Activated CD8-positive, alpha-beta memory T cell treated with anti-CD3 and anti-CD28 coated beads, Interleukin-2, amount 10 ng/mL, durations not matched to agents 7 days and 5 days (primary cell): Measurements from ENCODE around the gene CIC. TPM values are rescaled to one million over a fixed set of nuclear protein-coding genes. Genes with fewer than 3 reads are reported as not detected.

Experiments
- ATAC-seq: fragments of 150-1000 bp; cut with Tn5 transposase; one replicate; pipeline ENCODE4 v1.10.0; 2021; ENCODE audit warnings: moderate library complexity
- CTCF ChIA-PET: fragments of 350-600 bp; sonication (Branson Sonifier 250); formaldehyde crosslinking; loops from one replicate; lab custom pipeline; 2021; ENCODE audit warnings: antibody characterized with exemption; lab: Charles Lee
- DNase-seq: peaks from one replicate; pipeline ENCODE4 v3.0.0-alpha.2; 2020
- H3K27ac Mint-ChIP-seq: one replicate; pipeline ENCODE4 v1.8.0; 2021; ENCODE audit warnings: mild to moderate bottlenecking, mixed read lengths
- H3K27me3 Mint-ChIP-seq: one replicate; pipeline ENCODE4 v1.8.0; 2021; ENCODE audit warnings: mixed read lengths
- H3K36me3 Mint-ChIP-seq: one replicate; pipeline ENCODE4 v1.8.0; 2021; ENCODE audit warnings: mild to moderate bottlenecking, mixed read lengths
- H3K4me1 Mint-ChIP-seq: one replicate; pipeline ENCODE4 v1.8.0; 2021; ENCODE audit warnings: mixed read lengths
- H3K4me3 Mint-ChIP-seq: one replicate; pipeline ENCODE4 v1.8.0; 2021; ENCODE audit warnings: mild to moderate bottlenecking, moderate library complexity, mixed read lengths
- H3K9me3 Mint-ChIP-seq: one replicate; pipeline ENCODE4 v1.8.0; 2022; ENCODE audit warnings: low read depth, mixed read lengths
- total RNA-seq, 2 experiments: library from RNA; stranded (reverse); gene quantifications; one replicate each; pipeline ENCODE4 v1.2.3, GENCODE V29; 2021

Gene CIC
- total RNA-seq, 2 experiments from 2014 or later, result 67.3 to 77.3 TPM

DNA sequence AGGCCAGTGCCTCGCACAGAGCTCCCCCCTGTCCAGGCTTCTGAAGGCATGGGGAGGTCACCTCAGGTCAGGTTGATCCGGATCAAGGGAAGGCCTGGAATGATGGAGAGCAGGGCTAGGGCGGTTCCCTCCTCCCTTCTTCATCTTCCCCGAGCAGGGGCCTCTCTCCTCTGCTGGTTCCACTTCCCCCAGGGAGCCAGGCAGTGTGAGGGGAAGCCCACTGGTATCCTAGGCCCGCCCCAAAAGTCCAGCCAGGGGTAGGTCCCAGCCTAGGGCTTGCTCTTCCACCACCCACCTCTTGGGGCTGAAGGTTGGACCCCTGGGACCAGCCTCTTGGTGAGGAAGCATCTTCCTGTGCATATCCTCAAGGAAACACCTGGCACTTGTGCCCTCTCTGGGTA, 16.5 kb downstream of the CIC start:
- DNase-seq (no peak), ATAC-seq (no peak)
- H3K9me3 Mint-ChIP-seq, result no peaks in the 10 kb centered on the region
- CTCF ChIA-PET, result interaction anchor here (0.8 to 1.3 kb wide), 2 partner anchors 149 to 177 kb away, joined by 3 to 6 read pairs; no protein-coding TSS in a partner anchor
- peaks cover 18% of the 10 kb centered on the region for H3K4me1 Mint-ChIP-seq
- no peak overlapping the region for H3K27ac Mint-ChIP-seq
- peak overlapping the region; percentile 79 for H3K4me3 Mint-ChIP-seq
- H3K36me3 Mint-ChIP-seq, result peaks cover 6% of the 10 kb centered on the region
- H3K27me3 Mint-ChIP-seq, result no peaks in the 10 kb centered on the region

DNA sequence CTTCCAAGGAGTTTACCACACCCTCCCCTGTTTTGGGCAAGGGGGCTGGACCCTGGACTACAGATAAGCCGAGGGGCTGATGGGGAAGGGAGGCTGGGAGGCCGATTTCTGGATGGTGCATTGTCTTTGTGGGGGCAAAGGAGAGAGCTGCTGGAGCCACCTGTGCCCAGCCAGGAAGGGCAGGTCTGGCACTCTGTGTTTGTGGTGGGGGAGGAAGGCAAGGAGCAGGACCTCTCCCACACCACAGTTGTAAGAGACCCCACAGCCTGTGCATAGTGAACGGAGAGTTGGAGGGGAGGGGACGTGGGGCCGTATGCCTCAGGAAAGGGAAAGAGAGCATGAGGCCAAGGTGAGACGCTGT, 16.9 kb downstream of the CIC start:
- H3K4me1 Mint-ChIP-seq, result peaks cover 18% of the 10 kb centered on the region
- no peaks in the 10 kb centered on the region for H3K27me3 Mint-ChIP-seq
- peak overlapping the region; percentile 17 for H3K4me3 Mint-ChIP-seq
- peak overlapping the region; percentile 44 for H3K27ac Mint-ChIP-seq
- ATAC-seq, result no peak
- no peak for DNase-seq
- no peaks in the 10 kb centered on the region for H3K9me3 Mint-ChIP-seq
- CTCF ChIA-PET, result no interaction called here
- H3K36me3 Mint-ChIP-seq, result peaks cover 6% of the 10 kb centered on the region

DNA sequence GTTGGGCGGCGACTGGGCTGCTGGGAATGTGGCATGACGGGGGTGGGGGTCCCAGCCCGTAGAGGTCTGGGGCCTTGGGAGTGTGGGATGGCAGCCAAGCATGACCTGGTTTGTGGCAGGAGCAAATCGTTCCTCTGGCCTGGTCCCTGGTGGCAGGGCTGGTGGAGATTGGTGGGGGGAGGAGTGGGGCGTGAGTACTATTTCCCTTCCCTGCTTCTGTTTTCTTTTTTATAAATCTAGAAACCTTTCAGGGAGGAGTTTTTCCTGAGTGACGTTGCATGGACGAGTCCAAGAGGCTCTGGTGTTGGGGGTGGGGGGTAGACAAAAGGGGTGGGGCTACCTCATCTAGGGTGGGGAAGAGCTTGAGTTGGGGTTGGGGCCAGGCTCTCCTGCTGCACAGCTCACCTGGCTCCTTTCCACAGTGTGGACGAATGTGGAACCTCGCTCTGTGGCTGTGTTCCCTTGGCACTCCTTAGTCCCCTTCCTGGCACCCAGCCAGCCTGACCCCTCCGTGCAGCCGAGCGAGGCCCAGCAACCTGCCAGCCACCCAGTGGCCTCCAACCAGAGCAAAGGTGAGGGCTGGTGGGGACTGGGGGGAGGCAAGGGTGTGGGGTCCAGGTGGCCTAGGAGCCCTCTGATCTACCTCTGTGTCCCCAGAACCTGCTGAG, 17.4 kb downstream of the CIC start:
- ATAC-seq, result no peak
- Mint-ChIP-seq H3K4me1 (peaks cover 17% of the 10 kb centered on the region), H3K27me3 (no peaks in the 10 kb centered on the region), H3K9me3 (no peaks in the 10 kb centered on the region), H3K4me3 (no peak overlapping the region), H3K36me3 (peaks cover 6% of the 10 kb centered on the region), H3K27ac (peak overlapping the region; percentile 44)
- CTCF ChIA-PET, result interaction anchor here (1.5 kb wide), 1 partner anchor 154 kb away, joined by 4 read pairs; no protein-coding TSS in a partner anchor
- no peak for DNase-seq

DNA sequence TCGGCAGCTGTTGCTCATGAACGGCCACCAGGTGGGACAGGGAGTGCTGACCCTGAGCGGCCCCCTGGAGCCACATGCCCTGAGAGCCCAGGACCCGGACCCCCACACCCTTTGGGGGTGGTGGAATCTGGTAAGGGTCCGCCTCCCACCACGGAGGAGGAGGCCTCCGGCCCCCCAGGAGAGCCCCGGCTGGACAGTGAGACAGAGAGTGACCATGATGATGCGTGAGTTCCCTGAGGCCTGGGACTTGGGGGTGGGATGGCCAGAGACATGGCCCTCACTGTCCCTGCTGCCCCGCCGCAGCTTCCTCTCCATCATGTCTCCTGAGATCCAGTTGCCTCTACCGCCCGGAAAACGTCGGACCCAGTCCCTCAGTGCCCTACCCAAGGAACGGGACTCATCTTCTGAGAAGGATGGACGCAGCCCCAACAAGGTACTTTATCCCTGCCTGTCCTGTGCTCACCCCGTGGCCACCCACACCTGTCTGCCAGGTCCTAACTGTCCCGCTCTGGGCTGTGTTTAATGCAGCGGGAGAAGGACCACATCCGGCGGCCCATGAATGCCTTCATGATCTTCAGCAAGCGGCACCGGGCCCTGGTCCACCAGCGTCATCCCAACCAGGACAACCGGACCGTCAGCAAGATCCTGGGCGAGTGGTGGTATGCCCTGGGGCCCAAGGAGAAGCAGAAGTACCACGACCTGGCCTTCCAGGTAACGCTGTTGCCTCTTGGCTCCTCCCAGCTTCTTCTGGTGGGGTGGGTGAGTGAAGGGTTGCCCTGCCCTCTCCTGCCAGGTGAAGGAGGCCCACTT, 18.2 kb downstream of the CIC start:
- H3K9me3 Mint-ChIP-seq, result no peaks in the 10 kb centered on the region
- no peaks in the 10 kb centered on the region for H3K27me3 Mint-ChIP-seq
- peak overlapping the region; percentile 20 for H3K27ac Mint-ChIP-seq
- peaks cover 17% of the 10 kb centered on the region for H3K4me1 Mint-ChIP-seq
- no peak overlapping the region for H3K4me3 Mint-ChIP-seq
- CTCF ChIA-PET, result interaction anchor here (1.1 to 1.5 kb wide), 2 partner anchors 102 to 154 kb away, joined by 4 read pairs; no protein-coding TSS in a partner anchor
- DNase-seq (no peak), ATAC-seq (no peak)
- peaks cover 9% of the 10 kb centered on the region for H3K36me3 Mint-ChIP-seq

DNA sequence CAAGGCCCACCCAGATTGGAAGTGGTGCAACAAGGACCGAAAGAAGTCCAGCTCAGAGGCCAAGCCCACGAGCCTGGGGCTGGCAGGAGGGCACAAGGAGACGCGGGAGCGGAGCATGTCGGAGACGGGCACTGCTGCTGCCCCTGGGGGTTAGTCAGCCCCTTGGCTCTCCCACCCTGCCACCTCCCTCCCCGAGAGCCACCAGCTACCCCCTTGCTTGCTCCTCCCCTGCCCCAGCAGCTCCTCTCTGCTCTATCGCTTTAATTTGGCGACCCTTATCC, 18.7 kb downstream of the CIC start:
- no peak overlapping the region for H3K4me3 Mint-ChIP-seq
- CTCF ChIA-PET, result interaction anchor here (1.1 to 1.5 kb wide), 2 partner anchors 103 to 155 kb away, joined by 4 read pairs; no protein-coding TSS in a partner anchor
- ATAC-seq (no peak), DNase-seq (no peak)
- H3K27ac Mint-ChIP-seq, result no peak overlapping the region
- H3K36me3 Mint-ChIP-seq, result peaks cover 9% of the 10 kb centered on the region
- H3K4me1 Mint-ChIP-seq, result peaks cover 17% of the 10 kb centered on the region
- H3K27me3 Mint-ChIP-seq, result no peaks in the 10 kb centered on the region
- no peaks in the 10 kb centered on the region for H3K9me3 Mint-ChIP-seq

DNA sequence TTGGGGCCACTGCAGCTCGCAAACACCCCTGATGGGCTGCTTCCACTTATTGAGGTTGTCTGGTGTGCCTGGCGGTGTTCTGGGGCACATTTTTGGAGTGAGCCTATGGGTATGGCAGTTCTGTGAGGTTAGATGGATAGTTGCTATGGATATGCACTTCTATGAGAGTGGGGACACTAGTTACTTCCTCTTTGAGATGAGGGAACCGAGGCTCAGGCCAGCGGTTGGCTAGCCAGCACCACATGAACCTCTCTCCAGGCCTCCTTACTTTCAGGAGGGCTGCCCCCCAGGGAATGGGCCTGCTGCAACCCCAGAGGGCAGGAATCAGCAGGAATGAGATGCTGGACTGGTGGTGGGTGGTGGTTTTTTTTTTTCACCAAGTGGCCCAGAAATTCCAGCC, 19.3 kb downstream of the CIC start:
- H3K27me3 Mint-ChIP-seq, result no peaks in the 10 kb centered on the region
- H3K9me3 Mint-ChIP-seq, result no peaks in the 10 kb centered on the region
- H3K4me3 Mint-ChIP-seq, result no peak overlapping the region
- DNase-seq (no peak), ATAC-seq (no peak)
- CTCF ChIA-PET, result no interaction called here
- peaks cover 12% of the 10 kb centered on the region for H3K36me3 Mint-ChIP-seq
- H3K27ac Mint-ChIP-seq, result no peak overlapping the region
- H3K4me1 Mint-ChIP-seq, result peaks cover 17% of the 10 kb centered on the region

DNA sequence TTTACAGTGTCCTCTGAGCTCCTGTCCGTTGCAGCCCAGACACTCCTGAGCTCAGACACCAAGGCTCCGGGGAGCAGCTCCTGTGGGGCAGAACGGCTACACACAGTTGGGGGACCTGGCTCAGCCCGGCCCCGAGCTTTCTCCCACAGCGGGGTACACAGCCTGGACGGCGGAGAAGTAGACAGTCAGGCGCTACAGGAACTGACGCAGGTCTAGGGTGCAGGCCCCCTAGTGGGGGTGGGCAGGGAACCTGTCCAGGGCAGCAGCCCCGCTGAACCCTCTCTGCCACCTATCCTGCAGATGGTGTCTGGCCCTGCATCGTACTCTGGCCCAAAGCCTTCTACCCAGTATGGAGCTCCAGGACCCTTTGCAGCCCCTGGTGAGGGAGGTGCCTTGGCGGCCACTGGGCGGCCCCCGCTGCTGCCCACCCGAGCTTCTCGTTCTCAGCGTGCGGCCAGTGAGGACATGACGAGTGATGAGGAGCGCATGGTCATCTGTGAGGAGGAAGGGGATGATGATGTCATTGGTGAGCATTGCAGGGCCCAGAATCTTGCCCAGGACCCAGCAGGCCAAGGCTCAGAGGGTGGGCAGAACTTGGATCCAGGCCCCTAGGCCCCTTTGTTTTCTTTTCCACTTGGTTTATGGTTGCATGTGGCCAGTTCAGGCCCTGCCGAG, 20.0 kb downstream of the CIC start:
- Mint-ChIP-seq H3K27ac (no peak overlapping the region), H3K4me3 (no peak overlapping the region), H3K27me3 (no peaks in the 10 kb centered on the region), H3K36me3 (peaks cover 16% of the 10 kb centered on the region), H3K4me1 (peaks cover 17% of the 10 kb centered on the region), H3K9me3 (no peaks in the 10 kb centered on the region)
- ATAC-seq (no peak), DNase-seq (no peak)
- CTCF ChIA-PET, result interaction anchor here (1.2 to 1.3 kb wide), 2 partner anchors 10 to 39 kb away, joined by 3 read pairs; no protein-coding TSS in a partner anchor

DNA sequence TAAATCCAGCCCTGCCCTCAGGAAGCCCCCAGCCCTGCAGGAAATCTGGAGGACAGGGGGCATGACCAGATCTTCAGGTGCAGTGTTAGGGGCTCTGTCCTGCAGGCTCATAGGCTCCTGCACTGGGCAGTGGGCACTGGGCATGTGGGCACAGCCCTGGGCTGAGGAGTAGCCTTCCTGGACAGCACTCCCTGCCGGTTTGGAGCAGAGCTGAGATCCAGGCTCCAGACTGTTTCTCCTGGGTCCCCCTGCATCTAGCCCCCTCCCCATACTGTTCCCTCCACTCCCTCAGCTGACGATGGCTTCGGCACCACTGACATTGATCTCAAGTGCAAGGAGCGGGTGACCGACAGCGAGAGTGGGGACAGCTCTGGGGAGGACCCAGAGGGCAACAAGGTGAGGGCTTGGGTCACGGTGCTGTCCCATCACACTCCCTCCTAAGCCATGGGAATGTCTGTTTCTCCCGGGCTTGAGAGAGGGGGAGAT, 20.5 kb downstream of the CIC start:
- Mint-ChIP-seq H3K4me1 (peaks cover 17% of the 10 kb centered on the region), H3K36me3 (peaks cover 16% of the 10 kb centered on the region), H3K4me3 (no peak overlapping the region), H3K27me3 (no peaks in the 10 kb centered on the region), H3K9me3 (no peaks in the 10 kb centered on the region), H3K27ac (no peak overlapping the region)
- ATAC-seq (no peak), DNase-seq (no peak)
- CTCF ChIA-PET, result interaction anchor here (1.2 to 1.3 kb wide), 2 partner anchors 10 to 39 kb away, joined by 3 read pairs; no protein-coding TSS in a partner anchor

DNA sequence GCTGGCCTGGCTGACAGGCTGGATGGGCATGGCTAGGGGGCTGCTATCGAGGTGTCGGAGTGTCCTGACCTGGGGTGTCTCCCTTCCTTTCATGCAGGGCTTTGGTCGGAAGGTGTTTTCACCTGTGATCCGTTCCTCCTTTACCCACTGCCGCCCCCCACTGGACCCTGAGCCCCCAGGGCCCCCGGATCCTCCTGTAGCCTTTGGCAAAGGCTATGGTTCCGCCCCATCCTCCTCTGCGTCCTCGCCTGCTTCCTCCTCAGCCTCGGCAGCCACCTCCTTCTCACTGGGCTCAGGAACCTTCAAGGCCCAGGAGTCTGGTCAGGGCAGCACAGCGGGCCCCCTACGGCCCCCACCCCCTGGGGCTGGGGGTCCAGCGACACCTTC, 21.1 kb downstream of the CIC start:
- Mint-ChIP-seq H3K9me3 (no peaks in the 10 kb centered on the region), H3K4me3 (no peak overlapping the region), H3K36me3 (peaks cover 16% of the 10 kb centered on the region), H3K27me3 (no peaks in the 10 kb centered on the region), H3K4me1 (peaks cover 12% of the 10 kb centered on the region), H3K27ac (no peak overlapping the region)
- CTCF ChIA-PET, result interaction anchor here (1.3 kb wide), 1 partner anchor 11 kb away, joined by 3 read pairs; no protein-coding TSS in a partner anchor
- DNase-seq, result no peak
- no peak for ATAC-seq

DNA sequence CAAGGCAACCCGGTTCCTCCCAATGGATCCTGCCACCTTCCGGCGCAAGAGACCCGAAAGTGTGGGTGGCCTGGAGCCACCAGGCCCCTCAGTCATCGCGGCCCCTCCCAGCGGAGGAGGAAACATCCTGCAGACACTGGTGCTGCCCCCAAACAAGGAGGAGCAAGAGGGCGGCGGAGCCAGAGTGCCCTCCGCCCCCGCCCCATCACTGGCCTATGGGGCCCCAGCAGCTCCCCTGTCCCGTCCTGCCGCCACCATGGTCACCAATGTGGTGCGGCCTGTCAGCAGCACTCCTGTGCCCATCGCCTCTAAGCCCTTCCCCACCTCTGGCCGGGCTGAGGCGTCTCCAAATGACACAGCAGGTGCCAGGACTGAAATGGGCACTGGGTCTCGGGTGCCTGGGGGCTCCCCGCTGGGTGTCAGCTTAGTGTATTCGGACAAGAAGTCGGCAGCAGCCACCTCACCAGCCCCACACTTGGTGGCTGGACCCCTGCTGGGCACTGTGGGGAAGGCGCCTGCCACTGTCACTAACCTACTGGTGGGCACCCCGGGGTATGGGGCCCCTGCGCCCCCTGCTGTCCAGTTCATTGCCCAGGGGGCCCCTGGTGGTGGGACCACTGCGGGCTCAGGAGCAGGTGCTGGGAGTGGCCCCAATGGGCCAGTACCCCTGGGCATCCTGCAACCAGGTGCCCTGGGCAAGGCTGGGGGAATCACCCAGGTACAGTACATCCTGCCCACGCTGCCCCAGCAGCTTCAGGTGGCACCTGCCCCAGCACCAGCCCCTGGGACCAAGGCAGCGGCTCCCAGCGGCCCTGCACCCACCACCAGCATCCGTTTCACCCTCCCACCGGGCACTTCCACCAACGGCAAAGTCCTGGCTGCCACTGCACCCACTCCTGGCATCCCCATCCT, 21.7 kb downstream of the CIC start:
- H3K4me1 Mint-ChIP-seq, result peaks cover 6% of the 10 kb centered on the region
- CTCF ChIA-PET, result no interaction called here
- no peak overlapping the region for H3K27ac Mint-ChIP-seq
- peak; percentile 70 for DNase-seq
- ATAC-seq, result peak; percentile 72
- H3K9me3 Mint-ChIP-seq, result no peaks in the 10 kb centered on the region
- H3K36me3 Mint-ChIP-seq, result peaks cover 16% of the 10 kb centered on the region
- H3K27me3 Mint-ChIP-seq, result no peaks in the 10 kb centered on the region
- H3K4me3 Mint-ChIP-seq, result no peak overlapping the region

DNA sequence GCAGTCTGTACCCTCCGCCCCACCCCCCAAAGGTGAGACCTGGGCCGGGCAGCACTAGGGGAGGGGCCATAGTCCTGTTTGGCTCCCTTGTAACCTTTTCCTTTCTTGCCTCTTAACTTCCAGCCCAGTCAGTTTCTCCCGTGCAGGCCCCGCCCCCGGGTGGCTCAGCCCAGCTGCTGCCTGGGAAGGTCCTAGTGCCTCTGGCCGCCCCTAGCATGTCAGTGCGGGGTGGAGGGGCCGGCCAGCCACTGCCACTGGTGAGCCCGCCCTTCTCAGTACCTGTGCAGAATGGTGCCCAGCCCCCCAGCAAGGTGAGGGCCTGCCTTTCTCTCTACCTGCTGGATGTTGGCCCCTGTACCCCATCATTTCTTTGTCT, 22.4 kb downstream of the CIC start:
- CTCF ChIA-PET, result interaction anchor here (0.6 kb wide), 1 partner anchor 155 kb away, joined by 3 read pairs; no protein-coding TSS in a partner anchor
- DNase-seq, result no peak
- H3K4me1 Mint-ChIP-seq, result peaks cover 2% of the 10 kb centered on the region
- no peaks in the 10 kb centered on the region for H3K27me3 Mint-ChIP-seq
- no peaks in the 10 kb centered on the region for H3K9me3 Mint-ChIP-seq
- no peak overlapping the region for H3K4me3 Mint-ChIP-seq
- no peak for ATAC-seq
- peaks cover 16% of the 10 kb centered on the region for H3K36me3 Mint-ChIP-seq
- H3K27ac Mint-ChIP-seq, result no peak overlapping the region

DNA sequence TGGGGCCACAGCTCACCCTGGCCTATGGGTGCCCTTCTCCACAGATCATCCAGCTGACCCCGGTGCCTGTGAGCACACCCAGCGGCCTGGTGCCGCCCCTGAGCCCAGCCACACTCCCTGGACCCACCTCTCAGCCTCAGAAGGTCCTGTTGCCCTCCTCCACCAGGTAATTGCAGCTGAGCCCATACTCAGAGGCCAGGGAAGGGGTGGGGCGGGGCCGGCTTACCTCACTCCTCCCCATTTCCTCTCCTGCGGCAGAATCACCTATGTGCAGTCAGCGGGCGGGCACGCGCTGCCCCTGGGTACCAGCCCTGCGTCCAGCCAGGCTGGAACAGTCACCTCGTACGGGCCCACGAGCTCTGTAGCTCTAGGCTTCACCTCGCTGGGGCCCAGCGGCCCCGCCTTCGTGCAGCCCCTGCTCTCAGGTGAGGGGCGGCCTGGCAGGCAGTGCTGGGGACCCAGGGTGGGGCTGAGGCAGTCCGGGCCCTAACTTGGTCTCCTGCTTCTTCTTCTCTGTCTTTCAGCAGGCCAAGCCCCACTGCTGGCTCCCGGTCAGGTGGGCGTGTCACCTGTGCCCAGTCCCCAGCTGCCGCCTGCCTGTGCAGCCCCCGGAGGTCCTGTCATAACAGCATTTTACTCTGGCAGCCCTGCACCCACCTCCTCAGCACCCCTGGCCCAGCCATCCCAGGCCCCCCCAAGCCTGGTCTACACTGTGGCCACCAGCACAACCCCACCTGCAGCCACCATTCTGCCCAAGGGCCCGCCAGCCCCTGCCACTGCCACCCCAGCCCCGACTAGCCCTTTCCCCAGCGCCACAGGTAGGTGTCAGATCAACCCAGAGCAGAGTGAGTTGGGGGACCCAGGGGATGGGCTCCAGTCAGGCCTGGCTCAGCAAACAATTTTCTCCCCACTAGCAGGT, 23.2 kb downstream of the CIC start:
- Mint-ChIP-seq H3K36me3 (peaks cover 17% of the 10 kb centered on the region), H3K27ac (no peak overlapping the region), H3K4me1 (peaks cover 2% of the 10 kb centered on the region), H3K9me3 (no peaks in the 10 kb centered on the region), H3K27me3 (no peaks in the 10 kb centered on the region), H3K4me3 (no peak overlapping the region)
- DNase-seq, result no peak
- CTCF ChIA-PET, result interaction anchor here (0.6 kb wide), 1 partner anchor 155 kb away, joined by 3 read pairs; no protein-coding TSS in a partner anchor
- ATAC-seq, result no peak
